ENCODE results near the gene PLIN1. TPM values are rescaled to one million over a fixed set of nuclear protein-coding genes. Genes with fewer than 3 reads are reported as not detected.

PLIN1 gene
- total RNA-seq, 1 experiment from 2014 or later: 0.09 TPM

DNA sequence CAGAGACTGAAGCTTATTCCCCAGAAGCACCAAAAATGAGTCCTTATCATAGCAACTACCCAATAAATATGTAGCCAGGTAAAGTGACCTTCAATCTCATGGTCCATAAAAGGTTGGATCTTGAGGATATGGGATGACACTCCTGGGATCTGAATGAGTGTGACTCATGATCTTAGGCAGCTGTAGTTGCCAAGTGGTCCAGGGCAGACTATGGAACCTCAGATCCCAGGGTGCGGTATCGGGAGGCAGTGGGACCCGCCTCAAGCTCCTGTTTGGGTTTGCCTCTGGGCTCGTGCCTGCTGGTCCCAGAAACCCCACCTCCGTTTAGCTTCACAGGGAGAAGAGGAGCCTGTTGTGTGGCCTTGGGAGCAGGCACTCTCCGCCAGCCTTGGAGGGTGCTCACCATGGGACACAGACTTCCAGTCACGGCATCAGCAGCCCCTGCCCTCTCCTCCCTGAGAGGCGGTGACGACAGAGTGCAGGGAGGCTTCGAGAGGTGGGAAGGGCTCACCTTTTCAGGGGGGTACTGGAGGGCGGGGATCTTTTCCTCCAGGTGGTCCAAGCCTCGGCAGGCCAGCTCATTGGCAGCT is 8.1 kb downstream of the PLIN1 start:
- peaks cover 30% of the 10 kb centered on the region for H3K27me3 Mint-ChIP-seq (ENCODE audit: low read depth)
- H3K9me3 ChIP-seq (ENCODE audit: control insufficient read depth, low read depth, low read length): no peaks in the 10 kb centered on the region

More for the DNA sequence above, 8.1 kb downstream of the PLIN1 start:
- Mint-ChIP-seq H3K4me3 (no peak overlapping the region), H3K36me3 (ENCODE audit: insufficient read depth in 1 of 3, low read depth in 3 of 3) (no peaks in the 10 kb centered on the region; a peak in 1 of 7 replicates), H3K9me3 (no peaks in the 10 kb centered on the region), H3K4me1 (peaks cover 4 to 14% of the 10 kb centered on the region in 2 experiments; a peak in 3 of 4 replicates), H3K27ac (no peak overlapping the region)
- no peak overlapping the region for H4K8ac ChIP-seq (replicated peaks; ENCODE audit: insufficient read length, low read depth, low read length)
- H2AK5ac ChIP-seq (ENCODE audit: insufficient read length, low read length): no peak overlapping the region
- WGBS (ENCODE audit: extremely low coverage, insufficient read length, low lambda C conversion rate): no CpG with 5 or more reads among the region's 12 CpGs
- no peak overlapping the region for H3K18ac ChIP-seq (ENCODE audit: insufficient read length, low read depth, low read length)
- no peak overlapping the region for H3K14ac ChIP-seq (ENCODE audit: insufficient read depth, low read length)
- no peaks in the 10 kb centered on the region for H3K79me2 ChIP-seq (ENCODE audit: insufficient read depth, low read length)
- no peak overlapping the region for H2BK15ac ChIP-seq (ENCODE audit: low read depth, low read length)
- no peaks in the 10 kb centered on the region for H3K4me1 ChIP-seq (ENCODE audit: insufficient read depth, low read length)
- no peak overlapping the region for H3K56ac ChIP-seq (ENCODE audit: insufficient read length, low read depth, low read length)
- no peak overlapping the region for H3K27ac ChIP-seq (ENCODE audit: insufficient read length, low read depth, low read length)
- no peaks in the 10 kb centered on the region for H3K23me2 ChIP-seq (ENCODE audit: insufficient read length, low read depth, low read length, poor library complexity, severe bottlenecking)
- no peak overlapping the region for H3K23ac ChIP-seq (ENCODE audit: insufficient read length, low read depth, low read length)
- H4K91ac ChIP-seq (ENCODE audit: insufficient read length, low read depth, low read length): no peak overlapping the region
- H3K27me3 ChIP-seq (ENCODE audit: insufficient read depth, low read length): no peaks in the 10 kb centered on the region
- H2BK120ac ChIP-seq (ENCODE audit: low read depth, low read length, poor library complexity, severe bottlenecking): no peak overlapping the region
- TF ChIP-seq, protein P1, sequence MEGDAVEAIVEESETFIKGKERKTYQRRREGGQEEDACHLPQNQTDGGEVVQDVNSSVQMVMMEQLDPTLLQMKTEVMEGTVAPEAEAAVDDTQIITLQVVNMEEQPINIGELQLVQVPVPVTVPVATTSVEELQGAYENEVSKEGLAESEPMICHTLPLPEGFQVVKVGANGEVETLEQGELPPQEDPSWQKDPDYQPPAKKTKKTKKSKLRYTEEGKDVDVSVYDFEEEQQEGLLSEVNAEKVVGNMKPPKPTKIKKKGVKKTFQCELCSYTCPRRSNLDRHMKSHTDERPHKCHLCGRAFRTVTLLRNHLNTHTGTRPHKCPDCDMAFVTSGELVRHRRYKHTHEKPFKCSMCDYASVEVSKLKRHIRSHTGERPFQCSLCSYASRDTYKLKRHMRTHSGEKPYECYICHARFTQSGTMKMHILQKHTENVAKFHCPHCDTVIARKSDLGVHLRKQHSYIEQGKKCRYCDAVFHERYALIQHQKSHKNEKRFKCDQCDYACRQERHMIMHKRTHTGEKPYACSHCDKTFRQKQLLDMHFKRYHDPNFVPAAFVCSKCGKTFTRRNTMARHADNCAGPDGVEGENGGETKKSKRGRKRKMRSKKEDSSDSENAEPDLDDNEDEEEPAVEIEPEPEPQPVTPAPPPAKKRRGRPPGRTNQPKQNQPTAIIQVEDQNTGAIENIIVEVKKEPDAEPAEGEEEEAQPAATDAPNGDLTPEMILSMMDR (conservative IDR thresholded peaks at IDR 0.05): no peak
- H3T11ph ChIP-seq (ENCODE audit: low read length): no peak overlapping the region
- no peaks in the 10 kb centered on the region for H3K79me1 ChIP-seq (ENCODE audit: insufficient read depth, low read depth, low read length, poor library complexity, severe bottlenecking)
- H4K20me1 ChIP-seq (ENCODE audit: control insufficient read depth, insufficient read depth, insufficient read length): no peaks in the 10 kb centered on the region
- no peak overlapping the region for H3K9ac ChIP-seq (ENCODE audit: extremely low read depth, insufficient read length, low read length)
- no peak for DNase-seq
- H2AFZ ChIP-seq (ENCODE audit: low read length): no peak overlapping the region
- H3K4ac ChIP-seq (ENCODE audit: low read depth, low read length): no peak overlapping the region
- H2BK20ac ChIP-seq (ENCODE audit: low read depth, low read length, poor library complexity, severe bottlenecking): no peak overlapping the region
- no peak overlapping the region for H2BK5ac ChIP-seq (ENCODE audit: insufficient read length, low read length)
- H4K5ac ChIP-seq (ENCODE audit: insufficient read length, low read depth, low read length): no peak overlapping the region
- H3K4me2 ChIP-seq (ENCODE audit: insufficient read depth, insufficient read length, low read length): no peak overlapping the region
- no peak overlapping the region for H2BK12ac ChIP-seq (ENCODE audit: insufficient read length, low read depth, low read length)
